Measurements from ENCODE around the gene CREBL2. TPM values are rescaled to one million over a fixed set of nuclear protein-coding genes. Genes with fewer than 3 reads are reported as not detected.
"Not testable (repeated sequence)": the region's sequence is repeated elsewhere in the genome, so short reads cannot be mapped to it uniquely, and the experiment has no call there.

The CREBL2 gene
- total RNA-seq, 3 donors from 2014 or later, result 55.7 to 87.4 (median 84.2) TPM

DNA sequence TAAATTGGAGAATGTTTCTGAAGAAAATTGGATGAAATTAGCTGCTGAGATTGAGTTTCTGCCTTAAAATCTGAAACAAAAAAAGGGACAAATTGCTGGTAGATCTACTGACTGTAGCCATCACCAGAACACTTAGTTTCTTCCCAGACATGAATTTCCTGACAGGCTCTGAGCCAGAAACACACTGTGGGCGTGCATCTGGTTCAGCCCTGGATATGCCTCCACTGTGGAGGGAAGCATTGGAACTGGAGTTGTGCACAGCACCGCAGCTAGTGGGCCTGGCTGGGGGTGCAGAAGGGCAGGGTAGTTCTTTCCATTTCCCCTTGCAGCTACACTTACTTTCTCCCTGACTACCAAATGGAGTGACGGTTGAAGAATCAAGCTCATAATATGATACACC, 31.2 kb downstream of the CREBL2 start:
- no peak overlapping the region for H3K27ac ChIP-seq
- TF ChIP-seq POLR2A (IDR thresholded peaks at IDR 0.05) (no peak), POLR2AphosphoS5 (IDR thresholded peaks at IDR 0.05) (no peak), CTCF (IDR thresholded peaks at IDR 0.05) (no peak)
- no peaks in the 10 kb centered on the region for H3K36me3 ChIP-seq
- DNase-seq (ENCODE audit: low spot score in 2 of 2), result no peak
- H3K9me3 ChIP-seq, result peaks cover 15% of the 10 kb centered on the region in 2 donors
- H3K4me3 ChIP-seq, result no peak overlapping the region
- no peaks in the 10 kb centered on the region for H3K27me3 ChIP-seq
- H3K4me1 ChIP-seq, result no peaks in the 10 kb centered on the region
- intact Hi-C loops (cut with DNase I; ENCODE audit: low total_unique reads), result no loop called here

- H3K27me3 ChIP-seq, result no peaks in the 10 kb centered on the region
- DNase-seq (ENCODE audit: low spot score in 2 of 2), result no peak
- TF ChIP-seq CTCF (IDR thresholded peaks at IDR 0.05), result peak in 2 of 3 donors; percentile 17 to 19
- TF ChIP-seq POLR2AphosphoS5 (IDR thresholded peaks at IDR 0.05), result no peak
- no peaks in the 10 kb centered on the region for H3K4me1 ChIP-seq
- no peaks in the 10 kb centered on the region for H3K36me3 ChIP-seq
- peaks cover 25 to 31% of the 10 kb centered on the region in 2 donors for H3K9me3 ChIP-seq
- H3K4me3 ChIP-seq, result no peak overlapping the region
- H3K27ac ChIP-seq, result no peak overlapping the region
- intact Hi-C loops (cut with DNase I; ENCODE audit: low total_unique reads), result no loop called here
Observed at GRCh38 chr12:12645485-12645884, 33.8 kb downstream of the CREBL2 start.

GRCh38 chr12:12645968-12646367, 34.3 kb downstream of the CREBL2 start:
- H3K36me3 ChIP-seq; H3K27ac ChIP-seq; H3K27me3 ChIP-seq; H3K4me1 ChIP-seq; H3K4me3 ChIP-seq; intact Hi-C loops (cut with DNase I; ENCODE audit: low total_unique reads); DNase-seq (ENCODE audit: low spot score in 2 of 2): not testable (repeated sequence)
- peaks cover 24 to 31% of the 10 kb centered on the region in 2 donors for H3K9me3 ChIP-seq

DNA sequence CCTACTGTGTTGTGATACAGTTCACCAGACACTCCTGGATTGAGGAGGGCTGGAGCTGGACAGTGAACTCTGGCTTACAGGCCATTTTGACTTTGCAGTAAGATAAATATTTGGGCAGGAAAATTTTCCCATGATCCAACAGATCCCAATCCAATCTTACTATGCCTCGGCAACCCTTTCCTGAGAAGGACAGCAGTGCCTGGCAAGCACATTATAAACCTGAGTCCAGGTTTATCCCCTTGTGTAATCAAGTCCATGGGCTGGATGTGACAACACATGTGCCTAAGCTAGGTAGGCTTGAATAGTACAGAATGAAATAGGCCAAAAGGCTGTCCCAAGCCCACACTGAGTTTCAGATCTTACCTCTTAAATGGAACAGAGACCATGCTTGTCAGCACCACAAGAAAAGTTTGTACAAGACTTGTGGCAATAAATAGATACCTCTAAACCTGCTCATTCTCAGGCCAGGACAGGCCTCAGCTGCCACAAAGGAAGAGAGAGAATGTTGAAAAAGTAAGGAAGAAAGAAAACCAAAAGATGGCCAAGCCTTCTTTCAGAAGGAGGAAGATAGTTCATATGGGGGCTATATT, 34.9 kb downstream of the CREBL2 start:
- TF ChIP-seq CTCF (IDR thresholded peaks at IDR 0.05), result no peak
- TF ChIP-seq POLR2A (IDR thresholded peaks at IDR 0.05), result no peak
- TF ChIP-seq POLR2AphosphoS5 (IDR thresholded peaks at IDR 0.05), result no peak
- no peak for DNase-seq (ENCODE audit: low spot score in 2 of 2)
- Histone ChIP-seq H3K27ac (no peak overlapping the region), H3K4me1 (no peaks in the 10 kb centered on the region), H3K9me3 (peaks cover 24 to 31% of the 10 kb centered on the region in 2 donors), H3K36me3 (no peaks in the 10 kb centered on the region), H3K27me3 (no peaks in the 10 kb centered on the region), H3K4me3 (no peak overlapping the region)
- intact Hi-C loops (cut with DNase I; ENCODE audit: low total_unique reads), result no loop called here

DNA sequence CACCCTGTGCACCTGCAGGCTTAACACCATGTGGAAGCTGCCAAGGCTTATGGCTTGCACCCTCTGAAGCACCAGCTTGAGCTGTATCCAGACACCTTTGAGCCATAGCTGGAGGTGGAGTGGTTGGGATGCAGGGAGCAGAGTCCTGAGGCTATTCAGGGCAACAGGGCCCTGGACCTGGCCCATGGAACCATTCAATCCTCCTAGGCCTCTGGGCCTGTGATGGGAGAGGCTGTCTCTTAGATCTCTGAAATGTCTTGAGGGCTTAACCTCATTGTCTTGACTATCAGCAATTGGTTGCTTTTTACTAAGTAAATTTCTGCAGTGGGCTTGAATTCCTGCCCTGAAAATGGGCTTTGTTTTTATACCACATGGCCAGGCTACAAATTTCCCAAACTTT, 36.6 kb downstream of the CREBL2 start:
- DNase-seq (ENCODE audit: low spot score in 2 of 2), result no peak

More for the DNA sequence above, 36.6 kb downstream of the CREBL2 start:
- Histone ChIP-seq H3K27ac (no peak overlapping the region), H3K27me3 (no peaks in the 10 kb centered on the region), H3K9me3 (peaks cover 24 to 31% of the 10 kb centered on the region in 2 donors), H3K36me3 (no peaks in the 10 kb centered on the region), H3K4me1 (no peaks in the 10 kb centered on the region), H3K4me3 (no peak overlapping the region)
- no peak for TF ChIP-seq POLR2A (IDR thresholded peaks at IDR 0.05)
- TF ChIP-seq CTCF (IDR thresholded peaks at IDR 0.05), result no peak
- TF ChIP-seq POLR2AphosphoS5 (IDR thresholded peaks at IDR 0.05), result no peak
- intact Hi-C loops (cut with DNase I; ENCODE audit: low total_unique reads), result no loop called here

All from breast epithelium (tissue), 4 donors.